Ecto neural progenitor cell (in vitro differentiated cells): ENCODE results near the gene KLHL36.
A peak's percentile ranks its signal among the peaks of the same experiment; 100 is the strongest.
"Not testable (repeated sequence)": the region's sequence is repeated elsewhere in the genome, so short reads cannot be mapped to it uniquely, and the experiment has no call there.

Experiments used
- DNase-seq: peaks from one replicate; pipeline ENCODE4 v3.0.0-alpha.2; 2018; ENCODE audit warnings: low spot score

The KLHL36 gene

DNA sequence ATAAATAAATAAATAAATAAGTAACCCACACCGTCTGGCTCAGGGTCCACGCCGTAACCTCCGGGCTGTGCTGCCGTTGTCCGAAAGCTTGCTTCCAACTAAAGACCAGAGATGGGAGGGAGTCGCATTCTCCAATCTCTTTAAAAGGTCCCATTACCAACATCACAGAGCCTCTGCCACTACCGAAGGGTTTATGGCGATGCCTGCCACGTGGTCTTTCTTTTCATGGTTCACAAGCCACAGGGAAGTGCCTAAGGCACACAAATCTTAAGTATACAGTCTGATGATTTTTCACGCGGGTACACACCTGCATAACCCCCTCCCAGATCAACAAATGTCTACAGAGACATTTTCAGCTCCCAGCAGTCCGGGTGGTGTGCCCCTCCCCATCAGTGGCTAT lies 31.8 kb upstream of the KLHL36 start:
- DNase-seq, result no peak

DNA sequence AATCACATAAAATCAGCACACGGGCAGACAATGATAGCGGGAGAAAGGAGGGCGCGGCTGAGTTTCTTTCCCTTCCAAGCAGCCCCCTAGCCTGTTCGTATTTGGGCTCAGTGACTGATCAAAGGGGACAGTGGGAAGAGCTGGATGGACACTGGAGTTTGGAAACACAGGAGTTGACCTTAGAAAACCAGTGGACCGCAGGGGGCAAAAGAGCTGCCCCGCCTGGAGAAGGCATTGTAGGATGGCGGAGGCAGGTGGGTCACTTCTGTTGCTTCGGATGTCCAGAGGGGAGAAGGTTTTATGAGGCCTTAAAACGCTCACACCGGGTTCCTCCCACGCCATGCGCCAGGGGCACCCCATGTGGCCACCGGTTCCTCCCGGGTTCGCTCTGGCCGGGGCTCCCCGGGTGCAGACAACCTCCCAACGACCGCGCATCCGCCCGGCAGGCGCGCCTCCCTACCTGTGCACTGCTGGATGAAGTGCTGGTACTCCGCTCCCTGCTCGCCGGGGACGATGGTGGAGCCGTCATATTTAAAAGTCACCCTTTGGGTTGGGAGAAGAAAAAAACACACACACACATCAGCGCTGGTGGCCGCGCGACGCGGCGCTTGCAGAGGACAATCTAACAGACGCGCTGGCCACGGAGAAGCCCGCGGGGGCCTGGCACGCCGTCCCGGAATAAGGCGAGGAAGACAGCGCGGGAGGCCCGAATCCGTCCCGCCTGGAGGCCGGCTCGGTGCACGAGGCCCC lies 31.1 kb upstream of the KLHL36 start:
- peak; percentile 61 for DNase-seq

DNA sequence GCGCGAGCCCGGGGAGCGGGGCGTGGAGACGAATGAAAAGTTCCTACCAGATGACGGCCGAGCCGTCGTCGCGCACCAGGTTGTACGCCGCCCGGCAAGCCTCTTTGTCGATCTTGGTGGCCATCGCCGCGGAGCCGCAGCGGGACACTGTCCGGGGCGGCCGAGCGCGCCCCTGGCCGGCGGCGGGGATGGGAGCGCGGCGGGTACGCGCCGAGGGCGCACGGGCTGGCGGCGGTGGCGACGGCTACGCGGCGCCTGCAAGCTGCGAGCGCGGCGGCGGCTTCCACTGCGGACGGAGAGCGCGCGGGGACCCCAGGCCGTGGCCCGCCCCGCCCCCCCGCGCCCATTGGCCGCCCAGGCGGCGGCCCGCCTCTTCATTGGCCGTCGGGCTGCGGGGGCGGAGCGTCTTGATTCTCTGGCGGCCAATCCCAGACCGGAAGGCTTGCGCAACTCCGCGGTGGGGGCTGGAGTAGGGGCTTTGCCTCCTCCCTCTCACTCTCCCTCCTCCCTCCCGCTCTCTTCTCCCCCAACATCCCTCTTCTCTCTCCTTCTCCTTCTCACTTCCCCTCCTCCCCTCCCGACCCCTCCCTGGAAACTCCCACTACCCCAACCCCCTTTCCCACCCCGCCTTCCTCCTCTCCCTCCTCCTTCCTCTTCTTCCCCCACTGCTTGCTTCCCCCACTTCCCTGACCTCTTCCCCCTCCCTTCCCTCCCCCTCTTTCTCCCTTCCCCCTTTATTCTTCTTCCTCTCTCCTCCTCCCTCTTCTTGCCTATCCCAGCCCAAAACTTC lies 30.3 kb upstream of the KLHL36 start, which contains the start of gene COTL1:
Gene COTL1 (minus strand): TSS at position 288 of the 790 bp plus-strand sequence. CDS start 164 bp downstream, at position 124.
- peak; percentile 94 for DNase-seq

DNA sequence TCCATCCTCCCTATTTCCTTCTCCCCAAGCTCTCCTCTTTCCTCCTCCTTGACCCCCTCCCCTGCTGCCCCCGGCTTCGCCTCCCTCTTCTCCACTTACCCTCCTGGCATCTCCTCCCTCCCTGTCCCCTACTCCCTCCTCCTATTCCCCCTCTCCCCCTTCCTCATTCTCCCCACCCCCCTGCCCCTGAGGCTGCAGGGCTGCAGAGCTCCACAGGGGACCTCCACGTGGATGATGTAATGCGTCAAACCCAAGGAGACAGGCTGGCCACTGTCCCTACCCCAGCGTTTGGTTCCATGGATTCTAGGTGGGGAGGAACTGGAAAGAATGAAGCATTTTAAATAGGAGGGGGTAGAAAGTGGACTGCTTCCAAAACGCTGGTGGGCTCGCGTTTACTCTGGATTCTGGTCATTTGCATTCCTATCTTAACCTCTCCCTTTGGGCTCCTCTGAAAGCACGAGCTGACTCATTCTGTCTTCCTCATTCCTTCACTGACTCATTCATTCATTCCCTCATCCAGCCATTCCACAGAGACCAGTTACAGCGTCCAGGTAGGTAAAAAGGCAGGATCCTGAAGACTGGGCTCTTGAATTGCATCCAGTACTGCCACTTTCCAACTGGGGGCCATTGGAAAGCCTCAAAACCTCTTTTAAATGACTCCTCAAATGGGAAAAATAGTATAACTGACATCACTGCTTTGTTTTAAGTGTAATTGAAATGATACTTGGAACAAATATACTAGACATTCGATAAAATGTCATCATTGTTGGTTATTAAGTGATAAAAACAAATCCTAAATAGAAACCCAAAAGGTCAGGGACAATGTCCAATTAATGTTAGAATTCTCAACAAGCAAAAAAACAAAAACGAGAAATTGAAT lies 29.5 kb upstream of the KLHL36 start:
- peak; percentile 77 for DNase-seq

GRCh38 chr16:84620913-84621312 lies 27.4 kb upstream of the KLHL36 start:
- not testable (repeated sequence) for DNase-seq

- DNase-seq, result no peak
Observed at GRCh38 chr16:84625556-84625955, 22.8 kb upstream of the KLHL36 start.

DNA sequence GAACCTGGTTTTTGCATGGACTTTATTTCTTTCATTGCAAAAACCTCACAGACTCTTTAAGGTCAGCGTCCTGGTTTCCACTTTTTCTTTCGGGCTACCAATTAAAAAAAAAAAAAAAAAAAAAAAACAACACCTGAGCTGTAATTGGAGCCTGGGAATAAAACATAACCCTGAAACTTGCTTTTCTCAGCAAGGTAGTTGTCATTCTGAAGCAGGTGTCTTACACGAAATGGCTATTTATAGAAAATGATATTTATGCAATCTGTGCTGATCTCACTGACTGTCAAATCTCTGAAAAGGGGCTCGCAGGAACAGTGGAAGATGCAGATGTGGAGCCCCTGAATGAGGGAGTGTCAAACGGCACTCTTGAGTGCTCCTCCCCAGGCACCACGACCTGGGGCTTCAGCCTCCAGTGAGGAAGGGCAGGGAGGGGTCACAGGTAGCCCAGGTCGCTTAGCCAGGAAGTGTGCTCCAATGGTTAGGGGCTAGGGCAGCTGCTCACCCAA lies 20.0 kb upstream of the KLHL36 start:
- no peak for DNase-seq

- DNase-seq, result no peak
Observed at GRCh38 chr16:84629580-84629979, 18.7 kb upstream of the KLHL36 start.

DNA sequence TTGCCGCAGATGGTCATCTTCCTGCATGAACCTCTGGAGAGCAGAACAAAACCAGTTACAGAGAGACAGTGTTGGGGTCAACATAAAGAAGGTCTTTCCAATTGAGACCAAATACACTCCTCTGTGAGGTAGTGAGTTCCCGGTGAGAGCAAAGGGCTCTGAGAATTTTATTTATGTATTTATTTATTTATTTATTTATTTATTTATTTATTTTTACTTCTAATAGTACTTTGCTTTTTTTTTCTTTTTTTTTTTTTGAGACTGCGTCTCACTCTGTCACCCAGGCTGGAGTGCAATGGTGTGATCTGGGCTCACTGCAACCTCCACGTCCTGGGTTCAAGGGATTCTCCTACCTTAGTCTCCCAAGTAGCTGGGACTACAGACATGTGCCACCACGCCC lies 18.3 kb upstream of the KLHL36 start:
- DNase-seq, result no peak

DNA sequence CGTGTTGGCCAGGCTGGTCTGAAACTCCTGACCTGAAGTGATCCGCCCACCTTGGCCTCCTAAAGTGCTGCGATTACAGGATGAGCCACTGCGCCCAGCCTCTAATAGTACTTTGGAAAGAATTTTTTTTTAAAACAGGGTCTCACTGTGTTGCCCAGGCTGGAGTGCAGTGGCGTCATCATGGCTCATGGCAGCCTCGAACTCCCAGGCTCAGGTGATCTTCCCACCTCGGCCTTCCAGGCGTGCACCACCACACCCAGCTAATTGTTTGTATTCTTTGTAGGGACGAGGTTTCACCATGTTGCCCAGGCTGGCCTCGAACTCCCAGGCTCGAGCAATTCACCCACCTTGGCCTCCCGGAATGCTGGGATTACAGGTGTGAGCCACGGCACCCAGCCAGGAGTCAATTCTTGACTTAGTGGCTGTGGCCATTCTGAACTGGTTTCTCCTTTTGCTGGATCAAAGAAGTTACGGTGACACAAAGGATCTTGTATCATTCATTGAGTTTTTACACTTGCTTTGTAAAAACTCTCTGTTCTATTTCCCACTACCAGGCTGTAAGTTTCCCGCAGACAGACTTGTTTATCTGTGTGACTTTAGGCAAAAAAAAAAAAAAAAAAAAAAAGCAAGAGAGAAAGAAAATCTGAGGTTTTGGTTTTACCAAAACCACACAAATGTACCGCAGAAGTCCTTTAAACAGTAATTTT lies 17.7 kb upstream of the KLHL36 start:
- no peak for DNase-seq

DNA sequence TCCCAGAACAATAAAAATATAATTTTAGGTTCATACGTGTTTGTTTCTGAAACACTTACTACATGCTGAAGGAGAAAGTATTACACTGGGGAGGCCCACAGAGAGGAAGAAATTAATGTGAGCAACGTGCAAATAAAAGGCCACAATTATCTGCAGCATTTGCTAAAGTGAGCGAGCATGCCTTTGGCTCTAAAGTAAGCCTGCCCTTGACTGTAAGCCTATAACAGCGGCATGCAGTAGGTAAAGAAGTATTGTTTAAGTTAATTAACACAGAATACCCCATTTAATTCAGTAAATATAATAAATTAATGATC lies 17.2 kb upstream of the KLHL36 start:
- no peak for DNase-seq

DNA sequence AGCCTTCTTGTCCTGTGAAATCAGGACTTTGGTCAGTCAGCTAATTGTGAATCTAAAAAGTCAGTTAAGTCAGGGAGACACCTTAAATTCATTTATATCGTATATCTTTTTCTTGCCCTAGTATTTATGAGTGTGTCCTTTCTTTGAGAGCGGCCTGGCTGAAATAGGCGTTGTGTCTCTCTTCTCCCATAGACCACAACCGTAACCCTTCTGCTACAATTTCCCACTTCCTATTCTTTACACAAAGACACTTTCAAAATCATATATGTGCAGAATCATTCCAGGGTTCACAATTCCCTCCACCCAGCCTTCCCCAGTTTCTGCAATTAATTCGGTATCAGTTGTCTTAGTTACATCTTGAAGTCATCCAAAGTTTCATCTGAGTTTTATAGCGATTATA lies 16.4 kb upstream of the KLHL36 start:
- DNase-seq, result no peak

- DNase-seq, result not testable (repeated sequence)
Observed at GRCh38 chr16:84632862-84633261, 15.4 kb upstream of the KLHL36 start.

GRCh38 chr16:84633622-84634021 lies 14.7 kb upstream of the KLHL36 start:
- DNase-seq, result no peak

- DNase-seq, result no peak
Observed at GRCh38 chr16:84635702-84636101, 12.6 kb upstream of the KLHL36 start.

DNA sequence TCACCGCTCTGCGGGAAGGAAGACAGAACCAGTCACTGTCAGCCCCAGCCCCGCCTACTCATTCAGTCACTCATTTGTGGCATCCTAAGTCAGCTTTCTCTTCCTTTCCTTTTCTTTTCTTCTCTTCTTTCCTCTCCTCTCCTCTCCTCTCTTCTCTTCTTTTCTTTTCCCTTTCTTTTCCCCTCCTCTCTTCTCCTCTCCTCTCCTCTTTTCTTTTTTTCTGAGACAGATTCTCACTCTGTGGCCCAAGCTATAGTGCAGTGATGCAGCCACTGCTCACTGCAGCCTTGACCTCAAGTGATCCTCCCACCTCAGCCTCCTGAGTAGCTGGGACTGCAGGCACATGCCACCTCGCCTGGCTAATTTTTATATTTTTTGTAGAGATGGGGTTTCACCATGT lies 10.6 kb upstream of the KLHL36 start:
- DNase-seq, result no peak

DNA sequence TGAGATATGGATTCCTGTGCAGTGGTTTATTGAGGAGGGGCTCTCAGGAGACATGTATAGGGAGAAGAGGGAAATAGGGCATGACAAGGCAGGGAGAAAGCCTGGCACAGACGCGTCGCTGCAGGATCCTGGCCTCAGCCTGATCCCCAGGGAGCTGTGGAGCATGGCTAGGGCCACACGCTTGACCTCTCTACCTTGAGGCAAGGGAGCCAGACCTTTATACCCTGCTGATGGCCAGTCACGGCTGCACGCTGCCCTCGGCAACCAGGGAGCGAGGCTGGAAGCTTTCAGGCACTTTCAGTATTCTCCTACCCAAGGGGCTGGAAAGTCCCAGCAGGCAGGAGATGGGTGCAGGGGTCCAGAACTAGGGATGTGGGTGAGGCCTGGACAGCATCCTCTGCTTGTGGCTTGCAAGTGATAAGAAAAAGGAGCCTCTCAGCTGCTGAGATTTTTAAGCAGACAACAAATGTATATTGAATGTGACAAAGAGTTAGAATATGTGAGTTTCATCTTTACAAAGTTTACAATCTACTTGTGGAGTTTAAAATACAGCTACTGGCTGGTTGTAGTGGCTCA lies 10.0 kb upstream of the KLHL36 start:
- DNase-seq, result no peak

- DNase-seq, result no peak
Observed at GRCh38 chr16:84640145-84640544, 8.2 kb upstream of the KLHL36 start.

DNA sequence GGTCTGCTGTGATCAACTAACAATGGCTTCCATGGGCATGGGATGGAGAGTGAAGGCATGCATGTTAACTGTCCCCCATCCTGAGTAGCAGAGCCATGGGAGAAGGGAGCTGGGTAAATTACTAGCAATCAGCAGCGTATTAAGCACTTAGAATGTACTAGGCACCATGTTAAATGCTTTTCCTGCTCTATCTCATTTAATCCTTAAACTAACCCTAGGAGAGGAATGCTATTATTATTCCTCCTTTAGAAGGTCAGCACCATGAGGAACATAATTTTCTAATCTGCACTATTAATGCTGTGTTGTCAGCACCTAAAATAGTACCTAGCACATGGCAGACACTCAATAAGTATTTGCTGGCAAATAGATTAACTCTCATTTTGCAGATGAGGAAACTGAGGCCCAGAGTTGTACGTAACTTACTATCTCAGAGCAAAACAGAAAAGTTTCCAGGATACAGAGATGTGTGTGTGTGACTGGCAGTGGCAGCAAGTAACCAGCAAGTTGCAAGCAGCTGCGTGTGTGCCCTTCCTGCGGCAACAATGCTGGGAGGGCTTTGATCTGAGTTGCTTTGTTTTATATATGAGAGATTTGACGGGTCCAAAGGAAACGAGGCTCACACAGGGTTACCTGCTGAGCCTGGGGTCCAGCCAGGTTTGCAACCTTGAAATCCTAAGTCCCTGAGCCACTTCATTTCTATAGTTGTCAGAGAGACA lies 6.5 kb upstream of the KLHL36 start:
- DNase-seq, result no peak

- DNase-seq, result no peak
Observed at GRCh38 chr16:84643180-84643583, 5.1 kb upstream of the KLHL36 start.

DNA sequence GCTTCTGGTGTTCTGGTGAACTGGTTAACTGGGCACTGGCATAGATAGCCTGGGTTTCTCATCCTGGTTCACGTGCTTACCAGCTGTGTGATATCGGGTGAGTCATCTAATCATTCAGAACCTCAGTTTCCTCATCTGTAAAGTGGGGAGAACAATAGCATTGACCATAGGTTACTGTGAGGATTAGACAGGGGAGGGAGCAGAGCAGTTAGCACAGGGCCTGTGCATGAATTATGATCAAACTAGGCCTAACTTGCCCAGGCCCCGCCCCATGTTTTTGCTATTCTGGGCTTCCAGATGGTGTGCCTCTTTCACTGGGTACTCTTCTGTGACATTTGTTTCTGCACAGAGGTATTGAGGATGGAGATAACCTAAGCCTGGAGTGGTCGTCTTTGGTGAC lies 4.6 kb upstream of the KLHL36 start:
- DNase-seq, result no peak
